Activated CD4-positive, alpha-beta T cell treated with anti-CD3 and anti-CD28 coated beads, Interleukin-2, amount 50 U/mL, for 16 hours (primary cell): ENCODE measurements around the gene WDR43.

ENCODE experiments used
- DNase-seq: peaks from one replicate; pipeline ENCODE4 v3.0.0-alpha.2; 2020

The WDR43 gene

DNA sequence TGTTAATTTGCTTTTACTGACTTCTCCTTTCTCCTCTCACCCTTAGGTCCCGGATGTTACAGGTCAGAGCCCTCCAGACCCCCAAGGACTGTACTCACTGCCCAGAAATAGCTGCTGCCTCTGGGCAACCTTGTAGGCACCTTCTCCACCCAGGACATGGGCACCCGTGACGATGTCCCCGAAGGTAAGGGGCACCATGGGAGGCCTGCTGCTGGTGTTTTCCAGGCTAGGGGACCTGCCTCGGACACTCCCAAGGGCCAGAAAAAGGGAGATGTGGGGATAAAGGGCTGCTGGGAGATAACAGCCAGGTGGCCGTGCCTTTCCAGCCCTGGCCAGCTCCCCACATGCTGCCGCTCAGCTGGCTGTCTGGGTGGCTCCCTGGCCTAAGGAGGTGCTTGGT lies 100.2 kb downstream of the WDR43 start:
- no peak for DNase-seq

DNA sequence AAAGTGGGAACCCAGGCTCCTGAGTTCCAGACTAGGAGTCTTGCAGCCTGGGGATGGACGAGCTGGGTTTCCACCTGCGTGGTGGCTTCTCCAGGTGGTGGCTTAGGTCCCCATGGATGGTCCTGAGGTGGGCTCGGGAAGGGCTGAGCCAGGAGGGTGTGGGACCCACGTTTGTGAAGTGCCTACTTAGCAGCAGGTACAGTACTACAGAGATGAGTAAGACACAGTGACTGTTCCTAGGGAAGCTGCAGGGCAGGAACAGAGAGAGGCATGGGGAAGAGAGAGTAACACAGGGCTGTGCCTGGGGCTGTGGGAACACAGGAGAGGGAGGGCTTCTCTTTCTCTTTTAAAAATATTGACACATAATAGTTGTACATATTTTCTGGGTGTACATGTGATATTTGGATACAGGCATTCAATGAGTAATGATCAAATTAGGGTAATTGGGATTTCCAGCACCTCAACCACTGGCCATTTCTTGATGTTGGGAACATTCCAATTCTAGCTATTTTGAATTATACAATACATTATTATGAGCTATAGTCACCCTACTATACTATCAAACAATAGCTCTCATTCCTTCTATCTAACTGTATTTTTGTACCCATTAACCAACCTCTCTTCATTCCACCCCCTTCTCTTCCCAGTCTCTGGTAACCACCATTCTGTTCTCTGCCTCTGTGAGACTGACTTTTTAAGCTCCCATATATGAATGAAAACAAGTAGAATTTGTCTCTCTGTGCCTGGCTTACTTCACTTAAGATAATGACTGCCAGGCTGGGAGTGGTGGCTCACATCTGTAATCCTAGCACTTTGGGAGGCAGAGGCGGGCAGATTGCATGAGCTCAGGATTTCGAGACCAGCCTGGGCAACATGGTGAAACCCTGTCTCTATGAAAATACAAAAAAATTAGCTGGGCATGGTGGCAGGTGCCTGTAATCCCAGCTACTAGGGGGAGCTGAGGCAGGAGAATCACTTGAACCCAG lies 101.6 kb downstream of the WDR43 start:
- no peak for DNase-seq

DNA sequence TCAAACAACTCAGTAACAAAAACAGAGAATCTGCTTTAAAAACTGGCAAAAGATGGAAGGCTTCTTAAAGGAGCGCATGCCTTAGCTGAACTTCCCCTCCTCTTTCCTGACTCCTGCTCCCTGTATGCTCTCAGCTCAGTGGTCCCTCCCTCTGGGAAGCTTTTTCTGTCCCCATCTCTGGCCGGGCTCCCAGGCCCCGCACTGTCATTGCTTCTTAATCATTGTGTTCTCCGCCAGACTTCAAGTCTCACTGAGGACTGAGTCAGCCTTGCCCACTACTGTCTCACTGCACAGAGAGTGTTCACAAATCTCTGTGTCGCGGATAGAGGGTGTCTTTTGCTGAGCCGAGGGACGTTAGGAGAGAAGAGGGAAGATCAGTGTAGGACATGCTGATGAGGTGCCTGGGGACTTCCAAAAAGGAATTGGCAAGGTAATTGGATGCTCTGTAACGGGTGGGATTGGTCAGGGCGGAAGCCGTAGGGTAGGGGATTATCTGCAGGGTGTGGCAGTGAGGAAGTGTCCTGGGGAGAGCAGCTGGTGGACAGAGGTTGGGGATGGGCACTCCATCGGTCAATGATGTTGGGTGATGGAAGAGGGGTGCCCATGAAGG lies 102.9 kb downstream of the WDR43 start:
- no peak for DNase-seq
